Stimulated activated CD4-positive, alpha-beta T cell treated with anti-CD3 and anti-CD28 coated beads, Interleukin-12 subunit alpha, Interleukin-12 subunit beta, amount 100 ng/mL, for 24 hours (primary cell): ENCODE data around the gene TENT4A.

ENCODE experiments used
- DNase-seq, 2 experiments: peaks; one replicate each; pipeline ENCODE4 v3.0.0-alpha.2; 2020; ENCODE audit warnings: low read depth in 2 of 2

TENT4A gene

GRCh38 chr5:6803981-6804550 is 90.8 kb downstream of the TENT4A start:
- DNase-seq, result no peak

GRCh38 chr5:6804766-6805501 is 91.7 kb downstream of the TENT4A start:
- no peak for DNase-seq

- DNase-seq, result no peak
Measured at GRCh38 chr5:6805841-6806240, 92.6 kb downstream of the TENT4A start.
